Stimulated activated CD8-positive, alpha-beta memory T cell treated with anti-CD3 and anti-CD28 coated beads, Interleukin-12 subunit alpha, Interleukin-12 subunit beta, amount 100 ng/mL, for 4 hours (primary cell): Measurements from ENCODE around the gene RRAGA.
"Not testable (repeated sequence)": the region's sequence is repeated elsewhere in the genome, so short reads cannot be mapped to it uniquely, and the experiment has no call there.

Experiments used
- DNase-seq: peaks from one replicate; pipeline ENCODE4 v3.0.0-alpha.2; 2020; ENCODE audit warnings: low read depth

Gene RRAGA

DNA sequence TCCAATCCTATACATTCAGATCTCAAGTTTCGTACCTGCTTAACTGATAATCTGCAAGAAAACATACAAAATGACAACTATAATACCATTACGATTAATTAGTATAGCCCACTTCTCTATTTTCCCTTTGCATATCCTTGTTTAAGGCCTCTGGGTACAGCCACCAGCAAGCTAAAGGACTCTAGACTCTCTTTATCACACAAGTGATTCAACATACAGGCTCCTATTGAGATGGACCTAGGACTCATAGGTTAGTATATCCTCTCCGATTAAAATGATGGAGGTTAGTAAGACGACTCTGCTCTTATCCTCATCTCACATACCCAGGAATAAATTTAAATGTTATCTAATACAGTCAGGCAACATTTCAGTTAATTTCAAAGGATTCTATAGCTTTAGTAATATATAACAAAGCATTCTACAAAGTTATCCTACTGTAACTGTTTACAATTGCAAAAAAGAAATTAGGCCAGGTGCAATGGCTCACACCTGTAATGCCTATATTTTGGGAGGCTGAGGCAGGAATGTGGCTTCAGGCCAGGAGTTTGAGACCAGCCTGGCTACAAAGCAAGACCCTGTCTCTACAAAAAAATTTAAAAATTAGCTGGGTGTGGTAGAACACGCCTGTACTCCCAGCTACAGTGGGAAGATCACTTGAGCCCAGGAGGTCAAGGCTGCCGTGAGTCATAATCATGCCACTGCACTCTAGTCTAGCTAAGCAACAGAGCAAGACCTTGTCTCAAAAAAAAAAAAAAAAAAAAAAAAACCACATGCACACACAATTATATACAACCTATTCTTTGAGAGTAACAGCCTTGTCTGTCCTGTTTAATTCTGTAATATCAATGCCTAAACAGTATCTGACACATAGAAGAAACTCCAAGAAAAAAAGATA lies 38.1 kb downstream of the RRAGA start:
- DNase-seq: no peak

GRCh38 chr9:19097431-19097830 lies 48.2 kb downstream of the RRAGA start:
- not testable (repeated sequence) for DNase-seq
